Amygdala (tissue), 56 donors: ENCODE data around the gene FBXO2.

Source experiments
- DNase-seq, 56 donors: peaks; one replicate each; lab custom pipeline; 2025; lab: John Stamatoyannopoulos, UW

FBXO2 gene

DNA sequence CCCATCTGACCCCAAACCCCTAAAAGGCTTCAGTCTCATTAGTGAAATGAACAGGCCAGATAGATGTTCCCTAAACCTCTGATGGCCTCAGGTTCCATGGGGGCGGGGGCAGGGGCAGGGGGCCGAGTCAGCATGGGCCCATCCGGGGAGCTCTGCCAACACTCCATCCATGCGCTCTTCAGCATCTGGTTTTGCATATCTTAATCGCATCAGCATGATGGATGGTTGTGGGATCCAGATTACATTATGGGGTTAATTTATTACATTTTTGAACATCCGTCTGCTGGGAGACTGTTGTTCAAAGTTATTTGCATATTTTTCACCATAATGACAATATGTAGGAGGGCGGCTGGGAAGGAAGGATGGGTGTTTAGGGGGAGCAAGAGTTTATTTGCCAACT lies 29.8 kb upstream of the FBXO2 start:
- no peak for DNase-seq

DNA sequence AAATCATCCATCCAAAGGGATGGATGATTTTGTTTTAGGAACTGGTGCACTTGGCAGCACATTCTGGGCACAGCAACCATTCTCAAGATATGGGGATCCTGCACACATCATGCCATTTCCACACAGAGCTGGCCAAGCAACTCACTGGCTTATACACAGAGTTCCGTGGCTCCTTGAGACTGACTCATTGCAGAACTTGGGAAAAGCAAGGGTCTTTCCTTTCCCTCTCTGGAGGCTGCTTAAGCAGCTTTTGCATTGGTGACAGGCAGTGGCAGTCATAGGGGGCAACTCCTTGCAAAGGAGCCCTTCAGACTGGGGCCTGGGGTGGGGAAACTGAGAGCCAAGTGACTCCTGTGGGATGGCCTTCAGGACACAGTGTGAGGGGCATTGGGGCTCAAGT lies 28.6 kb upstream of the FBXO2 start:
- no peak for DNase-seq

DNA sequence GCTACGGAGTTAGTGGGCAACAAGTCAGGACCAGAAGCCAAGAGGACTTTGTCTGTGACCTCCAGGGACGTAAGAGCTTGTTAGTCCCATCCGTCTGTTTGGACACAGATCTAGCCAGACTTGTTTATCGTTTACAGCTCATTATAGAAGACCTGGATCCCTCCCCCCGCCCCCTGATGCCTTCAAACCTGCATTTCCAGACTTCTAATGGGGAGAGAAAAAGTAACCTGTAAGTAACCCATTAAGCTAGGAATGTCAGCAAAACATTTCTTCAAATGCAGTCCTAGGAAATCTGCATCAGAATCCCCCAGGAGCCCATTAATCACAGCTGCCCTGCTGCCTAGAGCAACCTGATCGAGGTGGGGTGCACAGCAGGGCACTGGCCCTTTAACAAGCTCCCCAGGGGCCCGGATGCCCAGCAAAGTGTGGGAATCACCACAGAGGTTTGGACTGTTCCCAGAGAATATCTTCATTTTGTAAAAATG lies 28.1 kb upstream of the FBXO2 start:
- DNase-seq = no peak

DNA sequence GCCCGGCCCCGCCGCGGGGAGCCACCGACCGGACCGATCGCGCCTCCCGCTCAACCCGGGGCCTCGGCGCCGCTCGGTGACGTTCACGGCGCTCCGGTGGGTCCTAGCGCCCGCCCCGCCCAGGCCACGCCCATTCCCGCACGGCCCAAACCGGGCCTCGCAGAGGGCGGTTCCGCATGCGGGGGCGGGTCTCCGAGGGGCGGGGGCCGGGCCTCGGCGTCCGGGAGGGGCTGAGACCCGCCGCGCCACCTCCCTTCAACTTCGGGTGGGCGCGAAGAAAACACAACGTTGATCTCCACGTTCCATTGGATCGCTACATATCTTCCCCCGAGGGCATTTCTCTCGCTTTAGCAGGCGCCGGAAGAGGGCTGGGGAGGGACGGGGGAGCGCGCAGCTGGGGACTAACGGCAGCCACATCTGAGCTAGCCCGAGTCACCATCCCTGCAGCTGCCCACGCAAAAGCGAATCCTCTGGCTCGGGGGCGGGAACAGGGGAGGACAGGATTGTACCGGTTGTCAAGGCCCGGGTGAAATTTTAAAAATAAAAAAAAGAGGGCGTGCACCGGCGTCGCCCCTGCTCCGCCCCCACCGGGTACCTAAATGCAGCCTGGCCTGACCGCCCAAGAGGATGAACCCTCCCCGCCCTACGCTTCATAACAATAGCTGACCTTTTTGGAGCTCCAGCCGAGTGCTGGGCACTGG lies 27.0 kb upstream of the FBXO2 start, which contains the start of gene MAD2L2:
Gene MAD2L2 (minus strand): TSS at position 78 of the 701 bp plus-strand sequence. CDS start 547 bp downstream, outside the sequence.
- peak in 54 of 56 donors; percentile 26 to 92 (median 76) for DNase-seq

DNA sequence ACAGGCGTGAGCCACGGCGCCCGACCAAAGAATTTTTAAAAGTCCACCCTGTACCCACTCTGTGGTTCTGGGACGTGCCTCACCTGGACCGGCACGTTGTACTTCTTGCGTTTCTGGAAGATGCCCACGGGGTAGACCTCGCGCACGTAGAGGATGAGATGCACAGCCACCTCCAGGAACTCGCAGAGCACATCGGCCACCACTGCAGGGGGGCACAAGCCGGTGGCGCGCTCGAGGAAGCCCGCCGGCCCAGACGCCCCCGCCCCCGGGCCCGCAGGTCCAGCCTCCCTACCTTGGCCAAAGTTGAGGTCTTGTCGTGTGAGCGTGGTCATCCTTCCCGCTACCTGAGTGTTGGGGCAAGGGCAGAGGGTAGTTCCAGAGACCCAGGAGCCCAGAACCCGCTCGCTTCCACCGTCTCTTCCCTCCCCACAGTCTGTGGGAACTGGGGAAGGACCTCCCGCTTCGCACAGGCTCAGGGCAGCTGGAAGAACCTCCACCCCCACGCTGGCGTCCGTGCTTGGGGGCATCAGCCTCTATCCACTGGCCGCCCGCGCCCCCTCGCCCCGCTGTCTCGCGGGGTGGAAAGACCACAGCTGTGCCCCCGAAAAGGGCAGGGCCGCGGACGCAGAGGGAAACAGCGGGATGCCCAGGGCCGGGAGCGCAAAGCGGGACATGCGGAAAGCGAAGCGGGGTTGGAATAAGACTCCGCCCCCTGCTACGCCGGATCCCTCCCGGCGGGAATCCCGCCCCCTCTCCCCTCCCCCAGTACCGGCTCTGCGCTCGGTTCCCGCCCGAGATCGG lies 26.2 kb upstream of the FBXO2 start:
- peak in 2 of 56 donors; percentile 58 to 75 for DNase-seq

DNA sequence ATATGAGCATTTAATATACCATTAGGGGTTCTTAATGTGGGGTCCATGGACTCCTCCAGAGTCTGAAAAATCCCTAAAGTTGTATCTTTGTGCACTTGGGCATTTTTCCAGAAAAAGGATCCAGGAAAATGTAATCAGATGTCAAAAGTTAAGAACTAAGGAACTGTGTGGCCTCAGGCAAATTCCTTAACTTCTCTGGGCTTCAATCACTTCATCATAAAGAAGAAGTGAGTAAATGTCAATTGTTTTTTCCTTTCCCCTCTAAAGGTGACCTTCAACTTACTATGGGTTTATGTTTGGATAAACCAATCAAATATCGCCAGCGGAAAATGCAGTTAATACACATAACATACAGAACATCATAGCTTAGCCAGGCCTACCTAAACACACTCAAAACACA lies 24.2 kb upstream of the FBXO2 start:
- DNase-seq = no peak

DNA sequence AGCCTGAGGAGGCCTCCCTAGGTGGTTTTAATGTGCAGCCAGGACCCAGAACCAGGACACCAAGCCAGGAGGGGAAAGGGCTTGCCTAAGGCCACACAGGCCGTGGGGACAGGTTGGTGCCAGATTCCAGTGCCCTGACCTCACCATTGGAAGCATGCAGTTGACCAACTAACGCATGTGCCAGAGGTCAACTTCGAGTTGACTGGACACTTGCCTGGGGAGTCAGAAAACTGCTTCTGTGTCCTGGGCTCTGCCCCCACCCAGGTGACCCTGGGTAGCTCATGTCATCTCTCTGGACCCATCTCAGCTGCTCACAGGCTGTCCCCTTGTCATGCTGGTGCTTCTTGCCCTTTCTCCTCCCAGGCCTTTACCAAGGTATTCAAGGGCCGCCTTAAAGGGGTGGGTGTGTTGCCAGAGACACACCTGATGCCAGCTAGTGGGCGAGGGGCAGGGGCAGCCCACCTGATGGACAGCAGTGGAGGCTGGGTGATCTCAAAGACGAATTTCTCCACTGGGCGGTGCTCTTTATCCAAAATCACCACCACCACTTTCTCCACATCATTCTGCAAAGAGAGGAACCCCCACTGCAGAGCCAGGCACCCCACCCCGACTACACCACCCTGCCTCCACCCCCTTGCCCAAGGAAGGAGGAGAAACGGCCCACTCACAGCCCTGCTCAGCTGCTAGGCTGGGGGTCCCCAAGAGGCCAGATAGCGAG lies 22.3 kb upstream of the FBXO2 start:
- DNase-seq = no peak

DNA sequence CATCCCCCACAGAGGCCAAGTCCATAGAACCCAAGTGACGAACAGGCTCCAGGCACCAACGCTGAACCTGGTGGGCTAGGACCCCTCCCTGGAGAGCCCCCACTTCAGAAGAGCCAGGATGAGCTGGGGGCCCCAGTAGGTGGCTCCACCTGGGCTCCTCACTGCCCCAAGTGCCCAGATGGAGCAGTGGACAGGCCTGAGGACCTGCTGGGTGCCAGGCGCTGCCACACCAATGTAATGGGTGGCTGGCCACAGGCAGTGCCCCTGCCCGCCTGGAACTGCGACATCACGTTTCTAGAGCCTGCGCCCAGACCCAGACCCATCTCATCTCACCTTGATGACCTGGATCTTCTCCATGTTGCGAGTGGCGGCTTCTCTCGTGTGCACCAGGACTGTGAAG lies 21.1 kb upstream of the FBXO2 start:
- no peak for DNase-seq

DNA sequence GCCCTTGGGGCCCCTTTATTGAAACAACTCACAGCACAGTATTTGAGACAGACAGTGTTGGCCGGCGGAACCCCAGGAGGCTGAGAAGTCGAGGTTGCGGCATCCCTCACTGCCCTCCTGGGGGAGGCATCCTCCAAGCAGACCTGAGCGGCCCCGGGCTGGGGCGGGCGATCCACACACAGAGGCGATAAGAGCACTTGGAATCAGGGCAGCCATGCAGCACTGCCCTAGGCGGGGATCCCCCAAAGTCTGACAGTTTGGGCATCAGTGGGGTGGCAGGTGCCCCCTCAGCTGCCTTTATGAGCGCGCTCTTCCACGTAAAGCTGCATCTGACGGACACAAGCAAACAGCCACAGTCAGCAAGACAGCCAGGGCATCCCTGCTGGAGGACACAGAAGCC lies 20.3 kb upstream of the FBXO2 start:
- DNase-seq = no peak

DNA sequence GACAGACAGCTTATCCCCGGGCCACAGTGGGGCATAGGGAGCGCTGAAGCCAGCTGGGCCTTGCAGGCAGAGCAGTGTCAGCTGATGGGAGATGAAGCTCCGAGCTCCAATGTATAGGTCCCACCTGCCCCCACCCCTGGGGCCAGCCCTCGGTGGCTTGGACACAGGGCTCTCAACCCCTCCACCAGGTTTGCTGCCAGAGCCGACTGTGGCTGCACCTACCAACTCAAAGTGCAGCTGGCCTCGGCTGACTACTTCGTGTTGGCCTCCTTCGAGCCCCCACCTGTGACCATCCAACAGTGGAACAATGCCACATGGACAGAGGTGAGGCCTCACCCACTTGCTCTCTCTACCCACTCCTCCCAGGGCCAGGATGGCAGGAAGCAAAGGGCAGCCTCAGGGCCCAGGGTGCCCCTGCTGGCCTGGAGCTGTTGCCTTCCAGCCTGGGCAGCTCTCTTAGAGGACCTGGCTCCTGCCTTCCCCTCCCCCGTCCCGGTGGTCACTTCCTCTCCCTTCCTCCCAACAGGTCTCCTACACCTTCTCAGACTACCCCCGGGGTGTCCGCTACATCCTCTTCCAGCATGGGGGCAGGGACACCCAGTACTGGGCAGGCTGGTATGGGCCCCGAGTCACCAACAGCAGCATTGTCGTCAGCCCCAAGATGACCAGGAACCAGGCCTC lies 19.0 kb upstream of the FBXO2 start:
- DNase-seq = no peak

DNA sequence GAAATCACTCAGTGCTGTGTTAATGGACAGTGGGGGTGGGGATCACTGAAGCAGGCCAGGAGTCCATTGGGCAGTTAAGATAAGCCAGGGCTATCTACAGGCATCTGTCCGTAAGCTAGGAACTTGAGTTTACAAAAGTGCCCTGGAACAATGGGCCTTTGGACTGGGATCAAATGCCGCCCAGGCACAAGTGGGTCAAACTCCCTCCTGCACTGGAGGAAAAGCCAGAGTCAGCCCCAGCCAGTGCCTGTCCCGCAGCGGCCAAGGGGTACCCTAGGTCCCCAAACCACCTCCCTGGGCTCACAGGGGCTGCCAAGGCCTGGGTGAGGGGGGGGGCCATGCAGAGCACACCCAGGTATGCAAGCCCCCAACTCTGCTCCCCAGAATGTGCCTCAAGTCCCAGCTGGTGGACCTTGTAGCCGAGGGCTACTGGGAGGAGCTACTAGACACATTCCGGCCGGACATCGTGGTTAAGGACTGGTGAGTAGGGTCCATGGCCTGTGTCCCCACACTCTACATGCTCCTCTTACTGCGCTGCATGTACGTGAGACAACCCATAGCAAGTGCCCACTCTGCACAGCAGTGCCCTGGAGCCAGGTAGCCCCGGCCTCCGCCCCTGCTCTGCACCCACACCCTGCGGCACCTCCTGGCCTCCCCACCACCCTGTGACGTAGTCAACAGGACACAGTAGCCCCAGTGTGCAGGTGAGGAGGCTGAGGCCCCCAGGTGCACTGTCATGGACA lies 17.5 kb upstream of the FBXO2 start:
- no peak for DNase-seq

DNA sequence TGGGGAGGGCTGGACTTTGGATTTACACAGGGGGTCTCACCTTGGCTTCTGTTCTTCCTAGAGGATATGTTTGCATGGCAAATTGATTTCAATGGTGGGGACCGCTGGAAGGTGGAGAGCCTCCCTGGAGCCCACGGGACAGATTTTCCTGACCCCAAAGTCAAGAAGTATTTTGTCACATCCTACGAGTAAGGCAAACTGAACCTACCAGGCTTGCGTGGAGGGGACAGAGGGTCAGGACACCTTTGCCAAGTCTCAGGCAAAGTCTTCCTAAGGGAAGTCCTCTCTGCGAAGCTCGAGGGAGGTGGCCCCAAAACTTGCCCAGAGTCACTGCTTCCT lies 16.9 kb upstream of the FBXO2 start:
- no peak for DNase-seq

DNA sequence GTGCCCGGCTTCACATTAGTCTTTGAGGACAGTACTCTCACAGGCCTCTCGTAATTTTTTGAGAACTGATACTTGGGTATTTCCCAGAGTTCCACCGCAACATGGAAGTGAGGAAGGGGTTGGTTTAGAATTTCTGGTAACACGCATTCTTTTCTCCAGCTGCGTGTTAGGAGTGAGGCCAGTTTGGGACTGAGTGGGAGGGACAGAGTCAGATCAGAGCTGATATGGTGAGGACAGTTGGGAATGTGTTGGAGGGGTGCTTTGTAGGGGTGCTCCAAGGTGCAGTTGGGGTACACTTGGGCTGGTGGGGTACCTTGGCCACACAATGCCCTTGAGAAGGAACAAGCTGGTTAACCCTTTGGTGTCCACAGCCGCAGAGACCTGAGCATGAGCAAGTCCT lies 16.5 kb upstream of the FBXO2 start:
- no peak for DNase-seq

DNA sequence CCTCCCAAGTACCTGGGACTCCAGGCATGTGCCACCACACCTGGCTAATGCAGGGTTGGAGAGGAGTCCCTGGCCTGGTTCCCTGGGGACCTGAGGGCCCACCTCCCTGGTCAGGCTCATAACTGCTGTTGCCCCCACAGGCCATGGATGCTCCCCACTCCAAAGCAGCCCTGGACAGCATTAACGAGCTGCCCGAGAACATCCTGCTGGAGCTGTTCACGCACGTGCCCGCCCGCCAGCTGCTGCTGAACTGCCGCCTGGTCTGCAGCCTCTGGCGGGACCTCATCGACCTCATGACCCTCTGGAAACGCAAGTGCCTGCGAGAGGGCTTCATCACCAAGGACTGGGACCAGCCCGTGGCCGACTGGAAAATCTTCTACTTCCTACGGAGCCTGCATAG lies 14.3 kb upstream of the FBXO2 start:
- no peak for DNase-seq

DNA sequence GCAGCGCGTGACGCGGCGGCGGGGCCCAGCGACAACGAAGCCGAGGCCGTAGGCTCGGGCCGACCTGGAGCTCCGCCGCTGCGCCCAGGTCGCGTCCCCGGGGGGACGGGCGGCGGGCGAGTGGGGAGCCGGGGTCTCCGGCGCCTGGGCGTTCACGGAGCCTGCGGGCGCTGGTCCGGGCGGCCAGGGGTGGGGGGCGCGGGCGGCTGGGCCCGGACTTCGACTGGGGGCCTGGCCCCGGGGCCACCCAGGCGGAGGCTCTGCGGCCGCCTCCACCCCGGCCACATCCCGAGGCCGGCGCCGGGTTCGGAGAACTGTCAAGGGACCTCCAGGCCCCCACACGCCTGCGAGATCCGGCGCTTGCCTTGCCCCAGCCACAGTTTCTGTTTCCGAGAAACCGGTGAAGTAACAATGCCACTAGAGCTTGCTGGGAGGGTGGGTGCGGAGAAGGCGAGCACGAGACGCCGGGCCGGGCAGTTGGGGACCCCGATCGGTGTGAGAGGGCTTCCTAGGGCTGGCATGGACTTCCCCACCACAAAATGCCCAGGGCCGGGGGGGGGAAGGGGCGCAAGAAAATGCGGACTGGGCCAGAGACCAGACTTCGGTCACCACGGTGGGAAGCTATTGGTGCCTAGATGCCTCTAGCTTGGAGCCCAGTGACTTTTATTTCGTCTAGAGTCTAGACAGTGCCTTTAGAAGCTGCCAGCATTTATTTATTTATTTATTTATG lies 10.3 kb upstream of the FBXO2 start:
- peak in 9 of 56 donors; percentile 19 to 37 (median 31) for DNase-seq

DNA sequence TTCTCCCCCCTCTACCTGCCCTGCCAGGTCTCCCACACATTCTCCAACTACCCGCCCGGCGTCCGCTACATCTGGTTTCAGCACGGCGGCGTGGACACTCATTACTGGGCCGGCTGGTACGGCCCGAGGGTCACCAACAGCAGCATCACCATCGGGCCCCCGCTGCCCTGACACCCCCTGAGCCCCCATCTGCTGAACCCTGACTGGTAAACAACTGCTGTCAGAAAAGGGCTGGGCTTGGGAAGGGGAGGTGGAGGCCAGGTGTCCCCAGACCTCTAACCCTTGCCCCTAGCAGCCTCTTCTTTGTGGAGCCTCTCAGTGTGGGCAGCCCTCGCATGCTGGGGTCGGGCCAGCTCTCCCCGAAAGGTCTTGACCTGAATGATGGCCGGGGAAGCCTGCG lies 6.9 kb upstream of the FBXO2 start:
- no peak for DNase-seq

DNA sequence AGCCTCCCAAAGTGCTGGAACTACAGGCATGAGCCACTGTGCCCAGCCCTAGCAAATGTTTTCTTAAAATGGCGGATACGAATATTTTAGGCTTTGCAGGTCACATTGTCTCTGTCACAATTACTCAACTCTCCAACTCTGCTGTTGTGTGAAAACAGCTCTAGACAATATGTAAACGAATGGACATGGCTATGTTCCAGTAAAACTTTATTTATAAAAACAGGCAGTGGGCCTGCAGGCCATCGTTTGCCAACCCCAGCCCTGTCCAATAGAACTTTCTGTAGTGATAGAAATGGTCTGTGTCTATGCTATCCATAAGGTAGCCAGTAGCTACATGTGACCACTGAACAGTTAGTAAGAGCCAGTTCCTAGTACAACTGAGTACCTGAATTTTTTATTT lies 5.5 kb upstream of the FBXO2 start:
- no peak for DNase-seq

DNA sequence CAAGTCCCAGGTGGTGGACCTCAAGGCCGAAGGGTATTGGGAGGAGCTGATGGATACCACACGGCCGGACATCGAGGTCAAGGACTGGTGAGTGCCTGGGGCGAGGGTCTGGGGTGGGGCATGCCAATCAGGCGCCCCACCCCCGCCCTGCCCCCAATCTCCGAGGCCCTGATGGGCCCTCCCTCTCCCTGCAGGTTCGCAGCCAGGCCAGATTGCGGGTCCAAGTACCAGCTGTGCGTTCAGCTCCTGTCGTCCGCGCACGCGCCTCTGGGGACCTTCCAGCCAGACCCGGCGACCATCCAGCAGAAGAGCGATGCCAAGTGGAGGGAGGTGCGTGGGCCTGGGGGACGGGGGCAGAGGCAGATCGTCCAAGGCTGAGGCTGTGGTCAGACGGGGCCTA lies 4.3 kb upstream of the FBXO2 start:
- DNase-seq = no peak

DNA sequence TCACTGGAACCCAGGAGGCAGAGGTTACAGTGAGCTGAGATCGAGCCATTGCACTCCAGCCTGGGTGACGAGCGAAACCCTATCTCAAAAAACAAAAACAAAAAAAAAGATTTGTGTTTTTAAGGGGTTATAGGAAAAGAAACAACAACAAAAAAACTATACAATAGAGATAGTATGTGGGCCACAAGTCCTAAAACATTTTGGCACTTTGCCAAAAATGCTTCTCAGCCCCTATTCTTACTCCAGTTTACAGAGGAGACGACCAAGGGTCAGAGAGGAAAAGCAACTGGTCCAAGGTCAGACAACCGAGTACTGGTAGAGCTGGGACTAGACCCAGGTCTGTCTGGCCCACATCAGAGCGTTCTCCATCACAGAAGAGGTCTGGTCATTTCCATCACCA lies 3.4 kb upstream of the FBXO2 start:
- no peak for DNase-seq
